Rectal smooth muscle tissue (tissue), 1 donor: ENCODE data around the gene DNAJA1.

Experiments
- H3K27ac ChIP-seq: one replicate; pipeline ENCODE4 v1.7.0; 2013; ENCODE audit warnings: low read depth, low read length, inconsistent platforms
- H3K27me3 ChIP-seq: one replicate; pipeline ENCODE4 v1.7.0; 2013; ENCODE audit warnings: low read length; ENCODE audit not compliant: control insufficient read depth, insufficient read depth
- H3K36me3 ChIP-seq: one replicate; pipeline ENCODE4 v1.7.0; 2013; ENCODE audit warnings: low read length; ENCODE audit not compliant: control insufficient read depth, insufficient read depth
- H3K4me1 ChIP-seq: one replicate; pipeline ENCODE4 v1.7.0; 2013; ENCODE audit warnings: low read length; ENCODE audit not compliant: control insufficient read depth, insufficient read depth
- H3K4me3 ChIP-seq: one replicate; pipeline ENCODE4 v1.7.0; 2013; ENCODE audit warnings: low read length
- H3K9ac ChIP-seq: one replicate; pipeline ENCODE4 v1.7.0; 2013; ENCODE audit warnings: low read length

Gene DNAJA1

DNA sequence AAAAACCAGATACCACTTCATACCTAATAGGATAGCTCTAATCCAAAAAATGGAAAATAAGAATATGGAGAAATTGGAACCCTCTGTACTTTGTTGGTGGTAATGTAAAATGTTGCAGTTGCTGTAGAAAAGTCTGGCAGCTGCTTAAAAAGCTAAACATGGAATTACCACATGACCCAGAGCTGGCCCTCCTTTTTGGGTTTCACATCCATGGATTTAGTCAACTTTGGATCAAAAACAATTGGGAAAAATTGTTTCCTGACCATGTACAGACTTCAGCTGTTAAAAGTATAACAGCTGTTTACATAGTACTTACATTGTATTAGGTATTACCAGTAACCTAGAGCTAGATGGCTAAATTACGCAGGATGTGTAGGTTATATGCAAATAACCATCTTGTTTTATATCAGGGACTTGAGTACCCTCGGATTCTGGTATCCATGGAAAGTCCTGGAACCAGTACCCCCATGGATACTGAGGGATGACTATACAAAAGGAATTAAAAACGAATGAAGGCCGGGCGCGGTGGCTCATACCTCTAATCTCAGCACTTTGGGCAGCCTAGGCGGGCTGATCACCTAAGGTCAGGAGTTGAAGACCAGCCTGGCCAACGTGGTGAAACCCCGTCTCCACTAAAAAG lies 15.8 kb downstream of the DNAJA1 start:
- Histone ChIP-seq H3K27me3 (no peaks in the 10 kb centered on the region), H3K36me3 (peaks cover 25% of the 10 kb centered on the region), H3K9ac (no peak overlapping the region), H3K27ac (no peak overlapping the region), H3K4me3 (no peak overlapping the region), H3K4me1 (no peaks in the 10 kb centered on the region)

DNA sequence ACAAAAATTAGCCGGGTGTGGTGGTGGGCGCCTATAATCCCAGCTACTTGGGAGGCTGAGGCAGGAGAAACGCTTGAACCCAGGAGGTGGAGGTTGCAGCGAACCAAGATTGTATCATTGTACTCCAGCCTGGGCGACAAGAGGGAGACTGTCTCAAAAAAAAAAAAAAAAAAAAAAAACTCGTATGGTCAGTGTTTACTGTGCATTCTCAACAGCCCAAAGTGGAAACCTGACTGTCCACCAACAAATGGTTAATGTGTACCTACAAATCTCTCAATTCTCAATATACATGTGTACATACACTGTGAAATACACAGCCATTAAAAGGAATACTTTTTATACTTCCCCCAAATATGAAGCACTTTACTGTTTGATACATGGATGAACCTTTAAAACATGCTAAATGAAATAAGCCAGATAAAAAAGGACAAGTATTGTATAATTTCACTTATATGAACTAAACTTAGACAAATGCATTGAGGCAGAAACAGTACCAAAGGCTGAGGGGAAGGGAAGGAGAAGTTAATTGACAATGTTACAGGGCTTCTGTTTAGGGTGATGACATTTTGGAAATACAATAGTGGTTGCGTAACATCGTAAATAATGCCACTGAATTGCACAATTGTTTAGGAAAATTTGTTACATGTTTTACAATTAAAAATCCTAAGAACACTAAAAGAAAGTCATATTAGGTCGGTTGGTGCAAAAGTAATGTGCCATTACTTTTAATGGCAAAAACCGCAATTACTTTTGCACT lies 16.5 kb downstream of the DNAJA1 start:
- H3K4me3 ChIP-seq = no peak overlapping the region
- H3K27ac ChIP-seq = no peak overlapping the region
- peaks cover 22% of the 10 kb centered on the region for H3K36me3 ChIP-seq
- no peak overlapping the region for H3K9ac ChIP-seq
- H3K27me3 ChIP-seq = no peaks in the 10 kb centered on the region
- no peaks in the 10 kb centered on the region for H3K4me1 ChIP-seq

DNA sequence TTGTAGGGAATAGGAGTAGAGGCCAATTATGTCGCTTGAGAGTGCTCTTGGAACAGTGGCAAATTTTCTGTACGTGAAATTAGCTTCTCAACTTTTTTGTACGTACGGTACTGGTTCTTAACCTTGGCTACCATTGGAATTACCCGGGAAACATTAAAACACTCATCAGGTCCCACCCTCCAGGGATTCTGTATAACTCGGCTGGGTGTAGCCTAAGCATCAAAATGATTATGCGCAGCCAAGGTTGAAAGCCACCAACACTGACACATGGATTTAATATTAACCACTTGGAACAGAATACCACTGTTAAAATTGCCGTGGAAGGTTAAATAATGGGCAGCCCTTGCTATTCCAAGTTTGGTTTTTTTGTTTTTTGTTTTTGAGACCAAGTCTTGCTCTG lies 17.4 kb downstream of the DNAJA1 start:
- no peak overlapping the region for H3K9ac ChIP-seq
- peaks cover 14% of the 10 kb centered on the region for H3K36me3 ChIP-seq
- H3K27ac ChIP-seq = no peak overlapping the region
- no peaks in the 10 kb centered on the region for H3K4me1 ChIP-seq
- no peak overlapping the region for H3K4me3 ChIP-seq
- H3K27me3 ChIP-seq = no peaks in the 10 kb centered on the region

DNA sequence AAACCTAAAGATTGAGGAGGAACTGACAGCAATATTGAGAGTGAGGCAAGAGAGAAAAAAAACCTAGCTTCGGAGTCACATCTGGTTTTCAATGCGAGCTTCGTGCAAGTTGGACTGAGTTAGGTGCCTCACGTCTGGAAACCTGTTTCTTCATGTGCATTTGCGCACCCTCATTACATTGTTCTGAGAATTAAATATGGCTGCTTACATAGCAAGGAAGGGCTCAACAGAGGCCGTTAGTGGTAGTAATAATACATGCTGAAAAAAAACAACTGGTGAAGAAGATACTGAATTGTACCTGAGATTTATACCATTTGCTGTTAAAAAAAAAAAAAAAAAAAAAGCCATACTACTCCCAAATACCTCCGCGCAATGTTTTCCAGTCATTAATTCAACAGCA lies 18.6 kb downstream of the DNAJA1 start:
- Histone ChIP-seq H3K36me3 (peaks cover 8% of the 10 kb centered on the region), H3K27me3 (no peaks in the 10 kb centered on the region), H3K9ac (no peak overlapping the region), H3K4me3 (peak overlapping the region; percentile 77), H3K27ac (peak overlapping the region; percentile 93), H3K4me1 (no peaks in the 10 kb centered on the region)

DNA sequence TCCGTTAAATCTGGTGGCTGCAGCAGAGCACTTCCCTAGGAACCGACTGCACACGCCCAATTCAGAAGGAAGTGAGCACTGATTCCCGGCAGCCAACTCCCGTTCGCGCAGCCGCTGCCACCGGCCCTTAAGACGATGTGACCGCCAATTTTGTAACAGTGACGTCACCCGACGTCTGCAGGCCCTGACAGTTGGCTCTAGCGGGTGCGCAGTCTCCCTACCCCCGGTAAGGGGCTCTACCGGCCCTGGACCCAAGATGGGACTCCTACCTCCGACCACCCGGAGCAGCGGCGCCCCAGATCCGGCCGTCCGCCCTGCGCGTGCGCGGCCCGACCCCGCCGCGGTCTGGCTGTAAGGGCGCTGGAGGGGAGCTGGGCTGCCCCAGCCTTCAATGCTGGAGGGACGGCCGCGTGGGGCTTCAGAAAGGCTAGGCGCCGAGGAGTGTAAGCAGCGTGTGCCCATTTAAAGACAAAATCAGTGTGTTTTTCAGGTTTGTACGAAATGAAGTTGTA lies 19.1 kb downstream of the DNAJA1 start:
- Histone ChIP-seq H3K27me3 (no peaks in the 10 kb centered on the region), H3K9ac (peak overlapping the region; percentile 67), H3K27ac (peak overlapping the region; percentile 93), H3K4me1 (no peaks in the 10 kb centered on the region), H3K4me3 (peak overlapping the region; percentile 77), H3K36me3 (peaks cover 6% of the 10 kb centered on the region)

DNA sequence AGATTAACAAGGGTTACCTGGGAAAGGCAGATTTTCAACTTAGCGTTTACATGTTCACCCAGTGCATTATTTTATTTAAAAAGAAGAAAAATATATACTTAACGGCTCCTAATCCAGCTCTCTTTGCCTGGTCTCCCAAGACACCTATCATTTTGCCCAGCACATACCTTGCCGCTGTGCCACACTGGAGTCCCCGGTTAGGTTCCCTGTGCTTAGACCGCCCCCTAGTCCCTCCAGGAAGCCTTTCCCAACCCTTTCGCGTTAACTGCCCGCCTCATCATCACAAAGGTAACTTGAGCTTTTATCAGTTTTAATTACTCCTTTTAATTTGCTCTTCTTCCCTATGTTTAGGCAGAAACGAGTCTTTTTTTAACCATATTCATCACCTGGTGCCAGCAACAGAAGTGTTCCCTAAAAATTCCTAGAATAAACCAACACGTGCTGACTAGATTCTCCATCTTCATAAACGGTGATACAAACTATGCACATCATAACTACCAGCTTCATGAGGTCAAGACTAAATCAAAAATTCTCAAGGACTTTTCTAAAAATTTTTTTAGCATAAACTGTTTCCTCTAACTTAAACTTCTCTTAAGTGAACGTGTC lies 19.7 kb downstream of the DNAJA1 start:
- Histone ChIP-seq H3K9ac (peak overlapping the region; percentile 67), H3K4me3 (peak overlapping the region; percentile 77), H3K36me3 (peaks cover 6% of the 10 kb centered on the region), H3K27me3 (no peaks in the 10 kb centered on the region), H3K27ac (peak overlapping the region; percentile 93), H3K4me1 (no peaks in the 10 kb centered on the region)

DNA sequence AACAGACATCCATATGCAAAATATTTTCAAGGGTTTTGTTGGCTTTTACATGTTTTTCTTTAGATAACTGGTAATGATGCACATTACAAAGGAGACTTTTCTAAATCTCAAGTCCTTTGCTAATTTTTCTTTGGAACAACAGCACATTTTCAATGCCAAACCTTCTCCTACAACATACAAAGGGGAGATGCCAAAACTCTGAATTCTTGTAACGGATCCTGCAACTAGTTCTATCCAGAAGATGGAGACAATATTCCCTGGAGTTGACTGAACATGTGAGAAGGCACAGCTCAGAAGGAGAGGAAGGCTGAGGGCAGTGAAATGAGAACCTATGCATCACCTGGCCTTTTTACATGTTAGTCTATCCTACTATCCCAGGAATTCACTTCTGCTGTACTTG lies 21.0 kb downstream of the DNAJA1 start:
- Histone ChIP-seq H3K27ac (no peak overlapping the region), H3K4me3 (no peak overlapping the region), H3K9ac (no peak overlapping the region), H3K27me3 (no peaks in the 10 kb centered on the region), H3K36me3 (peaks cover 6% of the 10 kb centered on the region), H3K4me1 (no peaks in the 10 kb centered on the region)

DNA sequence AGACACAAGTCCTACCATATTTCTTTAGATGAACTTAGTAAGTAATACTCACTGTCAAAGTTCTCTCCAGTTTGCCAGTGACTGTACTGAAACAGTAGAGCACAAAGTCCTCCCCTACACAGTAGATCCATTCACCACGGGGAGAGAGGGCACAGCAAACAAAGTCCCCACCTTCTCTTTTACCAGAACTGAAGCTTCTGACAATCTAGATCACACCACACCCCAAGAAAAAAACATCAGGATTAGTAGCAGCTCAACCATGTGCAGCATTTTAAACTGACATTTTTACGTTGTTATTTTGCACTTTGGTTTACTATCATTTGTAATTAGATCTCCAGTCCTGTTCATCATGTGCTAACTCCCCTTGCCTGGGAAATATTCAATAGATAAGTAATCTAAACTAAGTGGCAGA lies 23.0 kb downstream of the DNAJA1 start:
- Histone ChIP-seq H3K27ac (no peak overlapping the region), H3K4me1 (no peaks in the 10 kb centered on the region), H3K9ac (no peak overlapping the region), H3K4me3 (no peak overlapping the region), H3K27me3 (no peaks in the 10 kb centered on the region), H3K36me3 (peaks cover 13% of the 10 kb centered on the region)

DNA sequence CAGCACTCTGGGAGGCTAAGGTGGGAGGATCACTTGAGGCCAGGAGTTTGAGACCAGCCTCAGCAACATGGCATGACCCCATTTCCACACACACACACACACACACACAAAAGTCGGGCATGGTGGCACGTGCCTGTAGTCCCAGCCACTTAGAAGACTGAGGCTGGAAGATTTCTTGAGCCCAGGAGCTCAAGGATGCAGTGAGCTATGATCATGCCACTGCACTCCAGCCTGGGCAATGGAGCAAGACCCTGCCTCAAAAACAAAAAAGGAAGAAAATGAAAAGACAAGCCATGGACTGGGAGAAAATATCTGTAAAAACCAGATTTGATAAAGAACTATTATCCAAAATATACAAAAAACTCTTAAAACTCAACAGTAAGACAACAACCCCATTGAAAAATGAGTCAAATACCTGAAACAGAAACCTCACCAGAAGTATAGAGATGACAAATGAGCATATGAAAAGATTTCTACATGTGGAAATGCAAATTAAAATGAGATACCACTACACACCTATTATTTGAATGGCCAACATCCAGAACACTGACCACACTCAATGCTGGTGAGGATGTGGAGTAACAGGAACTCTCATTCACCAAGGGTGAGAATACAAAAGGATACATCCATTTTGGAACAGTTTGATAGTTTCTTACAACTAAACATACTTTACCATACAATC lies 24.7 kb downstream of the DNAJA1 start:
- H3K27me3 ChIP-seq = no peaks in the 10 kb centered on the region
- H3K4me3 ChIP-seq = no peak overlapping the region
- H3K36me3 ChIP-seq = peaks cover 19% of the 10 kb centered on the region
- no peaks in the 10 kb centered on the region for H3K4me1 ChIP-seq
- H3K27ac ChIP-seq = no peak overlapping the region
- H3K9ac ChIP-seq = no peak overlapping the region

DNA sequence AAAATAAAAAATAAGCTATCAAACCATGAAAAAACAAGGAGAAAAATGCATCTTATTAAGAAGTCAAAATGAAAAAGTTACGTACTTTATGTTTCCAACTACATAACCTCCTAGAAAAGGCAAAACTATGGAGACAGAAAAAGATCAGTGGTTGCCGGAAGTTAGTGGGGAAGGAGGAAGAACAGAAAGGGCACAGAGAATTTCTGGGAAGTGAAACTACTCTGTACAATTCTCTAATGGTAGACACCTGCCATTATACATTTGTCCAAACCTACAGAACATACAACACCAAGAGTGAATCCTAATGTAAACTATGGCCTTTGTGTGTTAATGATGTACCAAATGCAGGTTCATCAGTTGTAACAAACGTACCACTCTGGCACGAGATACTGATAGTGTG lies 26.1 kb downstream of the DNAJA1 start:
- Histone ChIP-seq H3K27ac (no peak overlapping the region), H3K27me3 (no peaks in the 10 kb centered on the region), H3K4me3 (no peak overlapping the region), H3K9ac (no peak overlapping the region), H3K36me3 (peaks cover 25% of the 10 kb centered on the region), H3K4me1 (no peaks in the 10 kb centered on the region)

DNA sequence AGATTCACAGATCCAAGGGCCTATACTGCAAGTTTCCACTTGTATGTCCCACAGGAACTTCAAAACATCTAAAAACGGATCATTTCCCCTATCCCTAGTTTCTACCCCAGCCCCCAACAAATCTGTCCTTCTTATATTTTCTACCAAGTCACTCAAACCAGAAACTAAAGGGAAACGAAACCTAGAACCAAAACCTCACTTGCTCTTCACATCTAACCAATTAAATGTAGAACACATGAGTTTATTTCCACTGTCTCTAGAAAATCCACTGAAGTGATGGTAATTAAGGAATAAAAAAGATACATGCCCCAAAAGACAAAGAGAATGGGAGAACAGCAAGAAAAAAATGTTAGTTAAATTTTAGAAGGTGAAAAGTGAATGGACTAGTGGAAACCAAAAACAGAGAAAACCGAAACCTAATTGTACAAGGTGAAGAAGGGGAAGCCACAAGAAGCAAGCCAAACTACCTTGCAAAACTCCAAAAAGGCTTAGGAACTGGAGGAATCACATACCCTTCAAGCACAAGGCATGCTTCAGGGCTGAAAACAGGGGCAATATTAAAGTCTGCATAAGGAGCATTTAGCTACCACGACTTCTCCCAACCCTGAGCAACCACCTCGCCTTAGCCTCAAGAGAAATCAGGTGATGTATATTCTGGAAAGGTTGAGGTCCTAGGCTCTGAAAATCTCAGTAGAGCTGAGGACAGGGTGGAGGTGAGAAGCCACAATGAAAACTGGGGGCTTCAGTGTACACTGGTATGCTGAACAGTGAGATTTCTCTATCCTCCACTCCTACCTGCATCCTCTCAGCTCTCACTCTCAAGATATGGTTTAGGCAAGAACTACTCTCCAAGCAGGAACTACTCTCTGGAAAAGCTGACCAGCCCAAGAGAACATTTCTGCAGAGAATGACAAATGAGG lies 40.3 kb downstream of the DNAJA1 start:
- Histone ChIP-seq H3K36me3 (peaks cover 12% of the 10 kb centered on the region), H3K4me1 (no peaks in the 10 kb centered on the region), H3K4me3 (no peak overlapping the region), H3K27me3 (no peaks in the 10 kb centered on the region), H3K9ac (no peak overlapping the region), H3K27ac (no peak overlapping the region)
